Keratinocyte (primary cell): ENCODE results near the gene ABLIM2. TPM values are rescaled to one million over a fixed set of nuclear protein-coding genes. Genes with fewer than 3 reads are reported as not detected.

Source experiments
- DNase-seq: peaks from one replicate; pipeline ENCODE4 v3.0.0-alpha.2; 2011; ENCODE audit warnings: low read depth, missing footprints, low spot score
- FAIRE-seq: peaks from 2 replicates; lab custom pipeline; 2011; peaks lifted over from hg19 to GRCh38; lab: Jason Lieb, UNC
- H2AFZ ChIP-seq: 2 replicates; pipeline ENCODE4 v1.6.0; 2012; ENCODE audit warnings: low read length, control low read depth, inconsistent platforms; ENCODE audit not compliant: control insufficient read depth
- H3K27ac ChIP-seq: 2 replicates; pipeline ENCODE4 v1.5.1; 2011; ENCODE audit warnings: low read length; ENCODE audit not compliant: control insufficient read depth, insufficient read depth
- H3K27me3 ChIP-seq: 3 replicates; pipeline ENCODE4 v1.6.0; 2011; ENCODE audit warnings: low read length; ENCODE audit not compliant: control insufficient read depth, insufficient read depth; ENCODE audit errors: extremely low read depth
- H3K36me3 ChIP-seq, 2 experiments: 2 replicates in 1 of 2; 3 replicates in 1 of 2; pipeline ENCODE4 v1.5.1; 2011; ENCODE audit warnings: low read length in 2 of 2, mild to moderate bottlenecking in 1 of 2; ENCODE audit not compliant: control insufficient read depth in 2 of 2, insufficient read depth in 2 of 2; ENCODE audit errors: extremely low read depth in 1 of 2
- H3K4me1 ChIP-seq: 3 replicates; pipeline ENCODE4 v1.5.1; 2011; ENCODE audit warnings: low read length; ENCODE audit not compliant: control insufficient read depth, insufficient read depth; ENCODE audit errors: extremely low read depth
- H3K4me2 ChIP-seq: 3 replicates; pipeline ENCODE4 v1.6.0; 2011; ENCODE audit warnings: low read depth, low read length; ENCODE audit not compliant: control insufficient read depth, insufficient read depth; ENCODE audit errors: extremely low read depth
- H3K4me3 ChIP-seq, 3 experiments: fragments of 200-600 bp in 1 of 3; sonication (generic) in 1 of 3; 2 replicates in 2 of 3; 3 replicates in 1 of 3; pipeline ENCODE4 v1.5.1; 2011 to 2016; ENCODE audit warnings: low read length in 3 of 3, mild to moderate bottlenecking in 3 of 3, control low read depth in 2 of 3, inconsistent platforms in 1 of 3, low read depth in 1 of 3, mixed read lengths in 1 of 3, mixed run types in 1 of 3, moderate library complexity in 1 of 3; ENCODE audit not compliant: control insufficient read depth in 2 of 3, insufficient read depth in 2 of 3; ENCODE audit errors: extremely low read depth in 1 of 3
- H3K79me2 ChIP-seq: 2 replicates; pipeline ENCODE4 v1.6.0; 2012; ENCODE audit warnings: low read length; ENCODE audit not compliant: control insufficient read depth, insufficient read depth
- H3K9ac ChIP-seq: 3 replicates; pipeline ENCODE4 v1.6.0; 2011; ENCODE audit warnings: low read length; ENCODE audit not compliant: control insufficient read depth, insufficient read depth; ENCODE audit errors: extremely low read depth
- H3K9me1 ChIP-seq: 3 replicates; pipeline ENCODE4 v1.6.0; 2011; ENCODE audit warnings: low read length; ENCODE audit not compliant: control insufficient read depth, insufficient read depth; ENCODE audit errors: extremely low read depth
- H3K9me3 ChIP-seq: 2 replicates; pipeline ENCODE4 v1.5.1; 2012; ENCODE audit warnings: low read depth, low read length; ENCODE audit not compliant: control insufficient read depth
- H4K20me1 ChIP-seq: 3 replicates; pipeline ENCODE4 v1.6.0; 2011; ENCODE audit warnings: low read length; ENCODE audit not compliant: control insufficient read depth, insufficient read depth; ENCODE audit errors: extremely low read depth
- EZH2 ChIP-seq: IDR thresholded peaks from one replicate; pipeline ENCODE4 v1.6.1; 2012; ENCODE audit warnings: inconsistent platforms, mild to moderate bottlenecking, low read length, moderate library complexity
- dilution Hi-C: fragments of 300-500 bp; cut with MboI; formaldehyde crosslinking; loops from one replicate; pipeline ENCODE4 v1.7.0; 2020; ENCODE audit warnings: low sequenced_read_pairs; ENCODE audit not compliant: extremely low pct_ligation_motif_present
- polyA plus RNA-seq, 5 experiments: library from polyadenylated mRNA; depleted of rRNA in 3 of 5; stranded (reverse) in 3 of 5; stranded (forward) in 1 of 5; unstranded in 1 of 5; fragments of >200 nt; gene quantifications; 1 replicate in 1 of 5; 2 replicates in 3 of 5; 3 replicates in 1 of 5; pipeline versions ENCODE4 v1.2.1 to v1.2.3, GENCODE V29; 2011 to 2012; ENCODE audit warnings: missing spikeins in 2 of 5, low read depth in 1 of 5, low replicate concordance in 1 of 5
- TF ChIP-seq, protein P1 (sequence below), 3 experiments: IDR thresholded peaks in 1 of 3; conservative IDR thresholded peaks in 1 of 3; optimal IDR thresholded peaks in 1 of 3; 2 replicates in 2 of 3; 3 replicates in 1 of 3; pipeline versions ENCODE3 to v1.5.1; 2011; ENCODE audit warnings: low read length in 3 of 3, mild to moderate bottlenecking in 3 of 3, moderate library complexity in 2 of 3, control low read depth in 1 of 3, inconsistent platforms in 1 of 3; ENCODE audit not compliant: insufficient read depth in 2 of 3; ENCODE audit errors: extremely low read depth in 1 of 3

The ABLIM2 gene
- polyA plus RNA-seq, 1 donor (not counting 4 experiments of a cell fraction or from before 2014, with no cell fraction given): 0.94 TPM

DNA sequence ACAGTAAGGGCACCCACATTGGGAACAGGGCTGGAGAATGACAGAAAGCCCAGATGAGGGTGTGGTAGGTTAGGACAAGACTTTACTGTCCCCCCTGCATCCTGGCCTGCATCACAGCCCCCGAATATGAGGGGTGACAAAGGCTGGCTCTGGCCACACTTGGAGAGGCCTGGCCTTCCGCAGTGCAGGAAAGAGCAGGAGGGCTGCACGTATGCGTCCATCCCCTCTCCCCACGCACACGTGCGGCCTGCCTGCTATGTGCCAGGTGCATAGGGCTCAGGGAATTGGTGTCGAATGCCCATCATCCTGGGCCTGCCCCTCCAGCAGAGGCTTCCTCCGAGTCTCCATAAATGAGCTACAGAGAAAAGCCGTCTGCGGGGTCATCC is 80.5 kb downstream of the ABLIM2 start:
- DNase-seq (no peak), FAIRE-seq (no peak)
- no peak overlapping the region for H3K4me2 ChIP-seq
- H3K4me3 ChIP-seq: no peak overlapping the region
- H2AFZ ChIP-seq: no peak overlapping the region
- no peak for TF ChIP-seq EZH2
- TF ChIP-seq, protein P1, sequence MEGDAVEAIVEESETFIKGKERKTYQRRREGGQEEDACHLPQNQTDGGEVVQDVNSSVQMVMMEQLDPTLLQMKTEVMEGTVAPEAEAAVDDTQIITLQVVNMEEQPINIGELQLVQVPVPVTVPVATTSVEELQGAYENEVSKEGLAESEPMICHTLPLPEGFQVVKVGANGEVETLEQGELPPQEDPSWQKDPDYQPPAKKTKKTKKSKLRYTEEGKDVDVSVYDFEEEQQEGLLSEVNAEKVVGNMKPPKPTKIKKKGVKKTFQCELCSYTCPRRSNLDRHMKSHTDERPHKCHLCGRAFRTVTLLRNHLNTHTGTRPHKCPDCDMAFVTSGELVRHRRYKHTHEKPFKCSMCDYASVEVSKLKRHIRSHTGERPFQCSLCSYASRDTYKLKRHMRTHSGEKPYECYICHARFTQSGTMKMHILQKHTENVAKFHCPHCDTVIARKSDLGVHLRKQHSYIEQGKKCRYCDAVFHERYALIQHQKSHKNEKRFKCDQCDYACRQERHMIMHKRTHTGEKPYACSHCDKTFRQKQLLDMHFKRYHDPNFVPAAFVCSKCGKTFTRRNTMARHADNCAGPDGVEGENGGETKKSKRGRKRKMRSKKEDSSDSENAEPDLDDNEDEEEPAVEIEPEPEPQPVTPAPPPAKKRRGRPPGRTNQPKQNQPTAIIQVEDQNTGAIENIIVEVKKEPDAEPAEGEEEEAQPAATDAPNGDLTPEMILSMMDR (optimal IDR thresholded peaks at IDR 0.05 in 1 of 3, IDR thresholded peaks at IDR 0.05 in 1 of 3, conservative IDR thresholded peaks at IDR 0.05 in 1 of 3; ENCODE audit: extremely low read depth in 1 of 3, insufficient read depth in 2 of 3, low read length in 3 of 3): no peak
- no peak overlapping the region for H3K9ac ChIP-seq
- no peaks in the 10 kb centered on the region for H3K9me3 ChIP-seq
- H3K4me1 ChIP-seq: no peaks in the 10 kb centered on the region
- no peaks in the 10 kb centered on the region for H4K20me1 ChIP-seq
- no peaks in the 10 kb centered on the region for H3K9me1 ChIP-seq
- dilution Hi-C loops: no loop called here
- no peaks in the 10 kb centered on the region for H3K79me2 ChIP-seq
- no peak overlapping the region for H3K27ac ChIP-seq
- peaks cover 25% of the 10 kb centered on the region for H3K27me3 ChIP-seq
- H3K36me3 ChIP-seq: no peaks in the 10 kb centered on the region

DNA sequence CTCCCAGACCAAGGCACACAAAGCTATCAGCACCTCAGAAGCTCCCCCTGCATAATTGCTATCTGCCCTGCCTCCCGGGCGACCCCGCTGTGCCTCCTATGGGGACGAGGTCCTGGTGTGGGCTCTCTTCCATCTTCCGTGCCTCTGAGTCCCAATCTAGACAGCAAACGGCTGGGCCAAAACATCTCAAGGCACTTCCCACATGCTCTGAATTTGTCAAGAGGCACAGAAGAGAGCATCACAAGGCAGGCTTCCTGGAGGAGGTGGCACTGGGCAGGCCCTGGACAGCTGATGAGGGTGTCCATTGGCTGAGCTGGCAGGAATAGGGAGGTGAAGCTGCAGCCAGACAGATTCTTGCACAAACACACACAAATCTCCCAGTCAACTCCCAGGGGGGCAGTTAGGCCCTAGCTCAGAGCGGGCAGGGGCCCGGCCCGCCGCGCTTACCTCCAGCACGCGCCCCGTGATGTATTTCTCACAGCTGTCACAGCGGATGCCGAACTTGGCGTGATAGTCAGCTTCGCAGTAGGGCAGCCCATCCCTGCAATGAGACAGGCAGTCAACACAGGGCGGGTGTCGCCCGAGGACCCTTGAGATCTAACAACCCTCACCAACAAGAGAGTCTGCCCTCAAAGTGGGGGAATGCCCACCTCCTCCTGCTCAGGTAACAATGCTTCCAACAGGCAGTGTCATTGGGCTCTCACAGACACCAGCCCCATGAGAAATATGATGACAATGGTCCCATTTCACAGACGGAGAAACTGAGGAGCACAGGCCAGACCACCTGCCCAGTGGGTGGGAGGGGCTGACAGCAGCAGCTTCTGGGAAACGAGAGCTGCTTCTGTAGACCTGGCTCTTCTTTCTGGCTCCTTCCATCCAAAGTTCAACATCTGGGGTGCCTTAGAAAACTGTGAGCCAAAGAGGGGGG is 81.2 kb downstream of the ABLIM2 start:
- no peaks in the 10 kb centered on the region for H3K36me3 ChIP-seq
- TF ChIP-seq, protein P1 (optimal IDR thresholded peaks at IDR 0.05 in 1 of 3, IDR thresholded peaks at IDR 0.05 in 1 of 3, conservative IDR thresholded peaks at IDR 0.05 in 1 of 3; ENCODE audit: extremely low read depth in 1 of 3, insufficient read depth in 2 of 3, low read length in 3 of 3): no peak
- TF ChIP-seq EZH2: no peak
- no peak overlapping the region for H3K9ac ChIP-seq
- no peak overlapping the region for H2AFZ ChIP-seq
- dilution Hi-C loops: no loop called here
- DNase-seq (no peak), FAIRE-seq (no peak)
- no peaks in the 10 kb centered on the region for H4K20me1 ChIP-seq
- no peaks in the 10 kb centered on the region for H3K9me3 ChIP-seq
- H3K4me2 ChIP-seq: no peak overlapping the region
- H3K4me3 ChIP-seq: no peak overlapping the region
- peaks cover 28% of the 10 kb centered on the region for H3K27me3 ChIP-seq
- no peaks in the 10 kb centered on the region for H3K9me1 ChIP-seq
- no peaks in the 10 kb centered on the region for H3K4me1 ChIP-seq
- H3K27ac ChIP-seq: no peak overlapping the region
- no peaks in the 10 kb centered on the region for H3K79me2 ChIP-seq
